Measurements from ENCODE around the gene C1orf74. TPM values are rescaled to one million over a fixed set of nuclear protein-coding genes. Genes with fewer than 3 reads are reported as not detected.

Gene C1orf74
- total RNA-seq, 2 donors from 2014 or later = 2.2 to 2.9 TPM

DNA sequence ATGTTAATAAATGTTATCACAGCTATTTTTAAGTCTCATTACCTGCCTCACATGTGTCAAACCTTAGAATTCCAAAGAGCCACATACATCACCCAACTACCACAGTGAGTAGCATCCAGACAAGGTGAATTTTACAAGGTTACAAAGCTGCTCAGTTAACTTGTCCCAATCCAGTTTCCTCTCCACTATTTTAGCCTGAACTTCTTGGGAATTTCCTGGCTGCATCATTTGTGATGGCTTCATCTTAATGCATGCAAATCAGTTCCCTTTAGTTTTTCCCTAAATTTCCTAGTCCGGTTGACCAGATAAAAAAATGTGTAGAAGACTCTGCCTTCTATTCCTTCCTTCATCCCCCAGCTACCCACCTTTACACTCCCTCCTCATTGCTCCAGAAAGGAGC lies 29.1 kb downstream of the C1orf74 start:
- H3K27ac ChIP-seq = peak overlapping the region; percentile 60

DNA sequence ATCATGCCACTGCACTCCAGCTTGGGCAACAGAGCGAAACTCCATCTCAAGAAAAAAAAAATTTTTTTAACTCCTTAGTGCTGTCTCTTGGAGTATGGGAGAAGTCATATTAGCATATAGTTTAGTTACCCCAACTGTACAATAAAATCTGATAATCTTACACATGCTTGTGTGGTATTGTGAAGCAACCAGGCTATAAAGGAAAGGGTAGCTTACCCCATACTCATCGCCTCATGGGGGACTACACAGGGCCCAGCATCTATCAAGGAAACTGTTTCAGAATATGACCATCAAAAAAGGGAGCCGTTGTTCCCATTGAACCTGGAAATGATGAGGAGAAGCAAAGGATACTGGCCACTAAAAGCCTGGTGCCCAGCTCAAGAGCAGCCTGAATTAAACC lies 31.5 kb downstream of the C1orf74 start:
- TF ChIP-seq, protein P1, sequence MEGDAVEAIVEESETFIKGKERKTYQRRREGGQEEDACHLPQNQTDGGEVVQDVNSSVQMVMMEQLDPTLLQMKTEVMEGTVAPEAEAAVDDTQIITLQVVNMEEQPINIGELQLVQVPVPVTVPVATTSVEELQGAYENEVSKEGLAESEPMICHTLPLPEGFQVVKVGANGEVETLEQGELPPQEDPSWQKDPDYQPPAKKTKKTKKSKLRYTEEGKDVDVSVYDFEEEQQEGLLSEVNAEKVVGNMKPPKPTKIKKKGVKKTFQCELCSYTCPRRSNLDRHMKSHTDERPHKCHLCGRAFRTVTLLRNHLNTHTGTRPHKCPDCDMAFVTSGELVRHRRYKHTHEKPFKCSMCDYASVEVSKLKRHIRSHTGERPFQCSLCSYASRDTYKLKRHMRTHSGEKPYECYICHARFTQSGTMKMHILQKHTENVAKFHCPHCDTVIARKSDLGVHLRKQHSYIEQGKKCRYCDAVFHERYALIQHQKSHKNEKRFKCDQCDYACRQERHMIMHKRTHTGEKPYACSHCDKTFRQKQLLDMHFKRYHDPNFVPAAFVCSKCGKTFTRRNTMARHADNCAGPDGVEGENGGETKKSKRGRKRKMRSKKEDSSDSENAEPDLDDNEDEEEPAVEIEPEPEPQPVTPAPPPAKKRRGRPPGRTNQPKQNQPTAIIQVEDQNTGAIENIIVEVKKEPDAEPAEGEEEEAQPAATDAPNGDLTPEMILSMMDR (IDR thresholded peaks at IDR 0.05) = no peak
- H3K36me3 ChIP-seq = no peaks in the 10 kb centered on the region
- H3K27ac ChIP-seq = no peak overlapping the region
- H3K4me3 ChIP-seq = no peak overlapping the region
- intact Hi-C loops (cut with DNase I) = no loop called here
- H3K27me3 ChIP-seq = no peaks in the 10 kb centered on the region
- no peak overlapping the region for H3K9ac ChIP-seq (ENCODE audit: low read depth in 2 of 2, low read length in 2 of 2)
- DNase-seq = no peak
- H3K9me3 ChIP-seq = no peaks in the 10 kb centered on the region
- H3K4me1 ChIP-seq = peaks cover 4% of the 10 kb centered on the region

More for the DNA sequence above, 29.1 kb downstream of the C1orf74 start:
- no peak for DNase-seq
- H3K4me1 ChIP-seq = no peaks in the 10 kb centered on the region
- intact Hi-C loops (cut with DNase I) = no loop called here
- H3K4me3 ChIP-seq = no peak overlapping the region
- H3K36me3 ChIP-seq = no peaks in the 10 kb centered on the region
- no peaks in the 10 kb centered on the region for H3K9me3 ChIP-seq
- no peak overlapping the region for H3K9ac ChIP-seq (ENCODE audit: low read depth in 2 of 2, low read length in 2 of 2)
- no peaks in the 10 kb centered on the region for H3K27me3 ChIP-seq
- TF ChIP-seq, protein P1 (IDR thresholded peaks at IDR 0.05) = no peak

DNA sequence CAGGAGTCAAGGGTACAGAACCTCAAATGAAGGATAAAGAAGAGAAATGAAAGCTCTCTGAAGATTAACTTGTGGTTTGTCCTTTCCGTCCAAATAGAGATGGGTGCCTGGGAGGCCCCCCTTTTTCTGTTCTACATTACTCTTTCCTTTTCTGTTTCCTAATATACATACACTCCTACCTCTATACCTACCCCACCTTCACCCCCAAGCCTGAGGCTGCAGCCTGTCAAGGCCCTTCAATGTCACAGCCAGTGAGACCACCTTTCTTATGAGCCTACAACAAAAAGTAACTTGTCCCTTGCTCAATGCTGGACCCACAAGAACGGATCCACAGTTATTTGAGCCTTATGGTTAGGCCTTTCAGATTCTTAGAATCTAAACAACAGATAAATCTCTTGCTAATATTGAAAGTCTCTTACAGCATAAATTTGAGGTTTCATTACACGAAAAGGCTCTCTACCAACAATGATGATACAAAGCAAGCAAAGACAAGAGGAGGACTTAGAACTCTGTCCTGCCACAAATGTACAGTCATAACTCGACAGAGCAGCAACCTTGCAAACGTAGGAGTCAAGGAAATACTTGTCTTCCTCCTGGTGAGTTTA lies 32.6 kb downstream of the C1orf74 start:
- no peaks in the 10 kb centered on the region for H3K9me3 ChIP-seq
- no peak overlapping the region for H3K9ac ChIP-seq (ENCODE audit: low read depth in 2 of 2, low read length in 2 of 2)
- TF ChIP-seq, protein P1 (IDR thresholded peaks at IDR 0.05) = no peak
- H3K4me1 ChIP-seq = peaks cover 4% of the 10 kb centered on the region
- no peak overlapping the region for H3K4me3 ChIP-seq
- DNase-seq = no peak
- no peak overlapping the region for H3K27ac ChIP-seq
- H3K27me3 ChIP-seq = no peaks in the 10 kb centered on the region
- intact Hi-C loops (cut with DNase I) = no loop called here
- no peaks in the 10 kb centered on the region for H3K36me3 ChIP-seq

DNA sequence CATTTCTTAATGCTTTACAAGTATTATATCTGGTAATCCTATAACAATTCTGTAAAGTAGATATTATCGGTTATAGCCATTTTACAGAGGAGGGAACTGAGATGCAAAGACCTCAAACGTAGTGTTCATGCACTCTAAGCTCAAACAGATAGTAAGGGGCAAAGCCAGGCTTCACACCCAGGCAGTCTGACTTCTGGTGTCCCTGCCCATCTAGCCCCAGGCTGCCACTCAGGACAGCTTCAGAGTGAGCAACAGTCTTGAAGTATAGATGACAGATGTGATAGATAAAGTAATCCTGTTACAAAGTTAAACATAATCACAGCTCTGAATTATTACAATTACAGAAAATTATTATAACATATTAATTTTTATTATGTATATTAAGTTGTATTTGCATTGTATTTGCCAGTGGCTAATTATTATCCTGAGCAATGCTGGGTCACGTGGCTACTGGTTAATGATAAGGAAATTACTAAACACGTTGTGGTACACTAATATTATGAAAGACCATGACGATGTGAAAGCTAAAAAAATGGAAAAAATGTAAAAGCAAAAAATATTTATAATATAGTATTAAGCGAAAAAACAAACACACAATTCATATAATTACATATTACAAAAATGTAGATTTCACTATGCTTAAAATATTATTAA lies 34.6 kb downstream of the C1orf74 start:
- Histone ChIP-seq H3K36me3 (no peaks in the 10 kb centered on the region), H3K9me3 (no peaks in the 10 kb centered on the region), H3K27me3 (no peaks in the 10 kb centered on the region), H3K27ac (no peak overlapping the region), H3K9ac (ENCODE audit: low read depth in 2 of 2, low read length in 2 of 2) (no peak overlapping the region), H3K4me1 (peaks cover 4% of the 10 kb centered on the region), H3K4me3 (no peak overlapping the region)
- intact Hi-C loops (cut with DNase I) = loop anchor here (5.0 kb wide), 1 partner anchor 172 kb away; no protein-coding TSS in a partner anchor
- TF ChIP-seq, protein P1 (IDR thresholded peaks at IDR 0.05) = no peak
- DNase-seq = no peak

DNA sequence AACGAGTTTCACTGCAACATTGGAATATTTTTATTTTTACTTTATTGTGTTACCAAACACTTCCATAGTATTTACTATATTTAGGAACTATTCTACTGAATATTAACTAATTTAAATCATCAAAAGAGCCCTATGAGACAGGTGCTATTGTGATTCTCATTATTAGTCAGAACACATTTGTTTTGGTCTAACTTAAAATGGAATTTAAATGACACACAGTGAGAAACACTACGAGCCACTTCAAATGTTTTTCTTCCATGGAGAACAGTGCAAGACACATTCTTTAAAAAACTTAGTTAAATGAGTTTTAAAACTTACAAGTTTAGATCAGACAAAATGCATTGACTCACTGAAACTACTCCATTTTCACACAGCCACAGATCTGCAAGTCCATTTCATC lies 35.2 kb downstream of the C1orf74 start:
- Histone ChIP-seq H3K27me3 (no peaks in the 10 kb centered on the region), H3K4me3 (no peak overlapping the region), H3K36me3 (no peaks in the 10 kb centered on the region), H3K9me3 (no peaks in the 10 kb centered on the region), H3K27ac (no peak overlapping the region), H3K4me1 (peaks cover 4% of the 10 kb centered on the region), H3K9ac (ENCODE audit: low read depth in 2 of 2, low read length in 2 of 2) (no peak overlapping the region)
- TF ChIP-seq, protein P1 (IDR thresholded peaks at IDR 0.05) = no peak
- no peak for DNase-seq
- intact Hi-C loops (cut with DNase I) = loop anchor here (5.0 kb wide), 1 partner anchor 172 kb away; no protein-coding TSS in a partner anchor

Data from colonic mucosa (tissue), 4 donors.